HG02759 (cell line): ENCODE measurements around the gene BPTF.
"Not testable (repeated sequence)": the region's sequence is repeated elsewhere in the genome, so short reads cannot be mapped to it uniquely, and the experiment has no call there.

Source experiments
- ATAC-seq: cut with Tn5 transposase; IDR thresholded peaks from one replicate; pipeline ENCODE4 v1.9.1; 2021; ENCODE audit warnings: mild to moderate bottlenecking, moderate library complexity; ENCODE audit not compliant: unreplicated experiment

Gene BPTF

GRCh38 chr17:67962156-67962555 is 136.9 kb downstream of the BPTF start:
- ATAC-seq: not testable (repeated sequence)

- ATAC-seq: peak; percentile 61
Measured at GRCh38 chr17:67963145-67963572, 137.9 kb downstream of the BPTF start.

GRCh38 chr17:67970783-67971182 is 145.5 kb downstream of the BPTF start:
- no peak for ATAC-seq

- ATAC-seq: no peak
Measured at GRCh38 chr17:67974185-67974584, 148.9 kb downstream of the BPTF start.

- no peak for ATAC-seq
Measured at GRCh38 chr17:67974598-67975066, 149.3 kb downstream of the BPTF start.

- ATAC-seq: not testable (repeated sequence)
Measured at GRCh38 chr17:67976306-67976705, 151.0 kb downstream of the BPTF start.

- ATAC-seq: no peak
Measured at GRCh38 chr17:67980456-67980855, 155.2 kb downstream of the BPTF start.

GRCh38 chr17:67980883-67981282 is 155.6 kb downstream of the BPTF start:
- ATAC-seq: not testable (repeated sequence)

GRCh38 chr17:67982034-67982640 is 156.8 kb downstream of the BPTF start:
- no peak for ATAC-seq

GRCh38 chr17:67982686-67983382 is 157.5 kb downstream of the BPTF start:
- ATAC-seq: no peak

- no peak for ATAC-seq
Measured at GRCh38 chr17:67983383-67983688, 158.0 kb downstream of the BPTF start.

GRCh38 chr17:67990909-67991308 is 165.6 kb downstream of the BPTF start:
- no peak for ATAC-seq

GRCh38 chr17:67992548-67993152 is 167.3 kb downstream of the BPTF start:
- no peak for ATAC-seq

- peak; percentile 84 for ATAC-seq
Measured at GRCh38 chr17:67993153-67993997, 168.1 kb downstream of the BPTF start.

GRCh38 chr17:67993998-67994361 is 168.7 kb downstream of the BPTF start:
- no peak for ATAC-seq

- ATAC-seq: no peak
Measured at GRCh38 chr17:67994817-67995569, 169.7 kb downstream of the BPTF start.

- ATAC-seq: no peak
Measured at GRCh38 chr17:67995570-67996263, 170.4 kb downstream of the BPTF start.

GRCh38 chr17:67996301-67997171 is 171.2 kb downstream of the BPTF start, which contains the start of gene C17orf58:
C17orf58 (minus strand) TSS chr17:67996469; CDS start chr17:67996198, 271 bp downstream.
- ATAC-seq: not testable (repeated sequence)

GRCh38 chr17:67998466-67998865 is 173.2 kb downstream of the BPTF start:
- ATAC-seq: no peak
